Chondrocyte (in vitro differentiated cells): ENCODE data around the gene EIF4EBP3. TPM values are rescaled to one million over a fixed set of nuclear protein-coding genes. Genes with fewer than 3 reads are reported as not detected.
A peak's percentile ranks its signal among the peaks of the same experiment; 100 is the strongest.

Source experiments
- DNase-seq: peaks from one replicate; pipeline ENCODE4 v3.0.0; 2021; ENCODE audit warnings: mixed read lengths, low spot score
- H3K27ac Mint-ChIP-seq: one replicate; pipeline ENCODE4 v1.8.0; 2021; ENCODE audit warnings: mild to moderate bottlenecking, moderate library complexity, mixed read lengths; ENCODE audit not compliant: unreplicated experiment
- H3K27me3 Mint-ChIP-seq: 2 replicates; pipeline ENCODE4 v1.8.0; 2021; ENCODE audit warnings: low read depth, mixed read lengths
- H3K36me3 Mint-ChIP-seq: 2 replicates; pipeline ENCODE4 v1.8.0; 2021; ENCODE audit warnings: low read depth, mixed read lengths
- H3K4me1 Mint-ChIP-seq: 2 replicates; pipeline ENCODE4 v1.8.0; 2021; ENCODE audit warnings: low read depth, mild to moderate bottlenecking, mixed read lengths
- H3K4me3 Mint-ChIP-seq: one replicate; pipeline ENCODE4 v1.8.0; 2021; ENCODE audit warnings: mild to moderate bottlenecking, moderate library complexity, mixed read lengths; ENCODE audit not compliant: unreplicated experiment
- H3K9me3 Mint-ChIP-seq: 2 replicates; pipeline ENCODE4 v1.8.0; 2021; ENCODE audit warnings: low read depth, mixed read lengths
- CTCF ChIP-seq: fragments of 200-600 bp; sonication (generic); IDR thresholded peaks from 2 replicates; pipeline ENCODE4 v1.5.0; 2021; ENCODE audit warnings: antibody characterized with exemption, mild to moderate bottlenecking, moderate library complexity
- total RNA-seq: library from RNA; stranded (reverse); gene quantifications from 3 replicates; pipeline ENCODE4 v1.2.1, GENCODE V29; 2021

The EIF4EBP3 gene
- total RNA-seq, 1 donor from 2014 or later: 6.2 TPM

- Mint-ChIP-seq H3K9me3 (no peaks in the 10 kb centered on the region), H3K27ac (peak overlapping the region; percentile 97), H3K4me1 (peaks cover 44% of the 10 kb centered on the region), H3K36me3 (peaks cover 15% of the 10 kb centered on the region), H3K27me3 (no peaks in the 10 kb centered on the region), H3K4me3 (peak overlapping the region; percentile 95)
- DNase-seq: no peak
- TF ChIP-seq CTCF: no peak
These were observed 18.3 kb downstream of the EIF4EBP3 start for GRCh38 chr5:140565780-140566095.

GRCh38 chr5:140566665-140567064 is 19.2 kb downstream of the EIF4EBP3 start:
- no peaks in the 10 kb centered on the region for H3K9me3 Mint-ChIP-seq
- DNase-seq: no peak
- no peak overlapping the region for H3K27ac Mint-ChIP-seq
- H3K36me3 Mint-ChIP-seq: peaks cover 12% of the 10 kb centered on the region
- no peak overlapping the region for H3K4me3 Mint-ChIP-seq
- TF ChIP-seq CTCF: no peak
- H3K27me3 Mint-ChIP-seq: no peaks in the 10 kb centered on the region
- peaks cover 41% of the 10 kb centered on the region for H3K4me1 Mint-ChIP-seq

GRCh38 chr5:140567136-140567818 is 19.8 kb downstream of the EIF4EBP3 start:
- Mint-ChIP-seq H3K27me3 (no peaks in the 10 kb centered on the region), H3K4me1 (peaks cover 41% of the 10 kb centered on the region), H3K4me3 (no peak overlapping the region), H3K9me3 (no peaks in the 10 kb centered on the region), H3K27ac (no peak overlapping the region), H3K36me3 (peaks cover 12% of the 10 kb centered on the region)
- no peak for DNase-seq
- TF ChIP-seq CTCF: no peak

- no peak for DNase-seq
- Mint-ChIP-seq H3K27ac (no peak overlapping the region), H3K27me3 (no peaks in the 10 kb centered on the region), H3K4me1 (peaks cover 36% of the 10 kb centered on the region), H3K4me3 (no peak overlapping the region), H3K36me3 (peaks cover 12% of the 10 kb centered on the region), H3K9me3 (no peaks in the 10 kb centered on the region)
- no peak for TF ChIP-seq CTCF
These were observed 20.4 kb downstream of the EIF4EBP3 start for GRCh38 chr5:140567871-140568270.

- TF ChIP-seq CTCF: no peak
- Mint-ChIP-seq H3K4me3 (no peak overlapping the region), H3K27me3 (no peaks in the 10 kb centered on the region), H3K27ac (no peak overlapping the region), H3K36me3 (peaks cover 12% of the 10 kb centered on the region), H3K4me1 (peaks cover 29% of the 10 kb centered on the region), H3K9me3 (no peaks in the 10 kb centered on the region)
- no peak for DNase-seq
These were observed 21.1 kb downstream of the EIF4EBP3 start for GRCh38 chr5:140568443-140569063.
